Liver (tissue), 9 donors: ENCODE results near the gene NT5DC1. TPM values are rescaled to one million over a fixed set of nuclear protein-coding genes. Genes with fewer than 3 reads are reported as not detected.

Experiments used
- DNase-seq: peaks from one replicate; pipeline ENCODE4 v3.0.0-alpha.2; 2017; ENCODE audit warnings: low spot score
- H3K27ac ChIP-seq, 2 donors: one replicate each; pipeline ENCODE4 v1.7.0; 2013; ENCODE audit warnings: inconsistent platforms in 2 of 2, low read length in 2 of 2, control low read depth in 1 of 2, low read depth in 1 of 2, mild to moderate bottlenecking in 1 of 2
- H3K27me3 ChIP-seq, 4 donors: one replicate each; pipeline versions ENCODE4 v1.6.1 to v1.7.0; 2013; ENCODE audit warnings: low read length in 3 of 4, inconsistent platforms in 1 of 4, mild to moderate bottlenecking in 1 of 4, moderate library complexity in 1 of 4; ENCODE audit not compliant: control insufficient read depth in 4 of 4, insufficient read depth in 4 of 4
- H3K36me3 ChIP-seq, 4 donors: one replicate each; pipeline versions ENCODE4 v1.6.1 to v1.7.0; 2013; ENCODE audit warnings: low read length in 3 of 4, mild to moderate bottlenecking in 3 of 4, low read depth in 1 of 4, moderate library complexity in 1 of 4; ENCODE audit not compliant: control insufficient read depth in 4 of 4, insufficient read depth in 3 of 4
- H3K4me1 ChIP-seq, 4 donors: one replicate each; pipeline versions ENCODE4 v1.6.1 to v1.7.0; 2013; ENCODE audit warnings: low read length in 3 of 4, mild to moderate bottlenecking in 3 of 4, moderate library complexity in 1 of 4; ENCODE audit not compliant: control insufficient read depth in 4 of 4, insufficient read depth in 4 of 4
- H3K4me3 ChIP-seq, 3 donors: one replicate each; pipeline versions ENCODE4 v1.6.1 to v1.7.0; 2013; ENCODE audit warnings: low read length in 3 of 3, control low read depth in 1 of 3, low read depth in 1 of 3, mild to moderate bottlenecking in 1 of 3
- H3K9ac ChIP-seq, 2 donors: one replicate each; pipeline ENCODE4 v1.7.0; 2013; ENCODE audit warnings: low read length in 2 of 2, mild to moderate bottlenecking in 2 of 2, moderate library complexity in 2 of 2, control low read depth in 1 of 2, low read depth in 1 of 2
- H3K9me3 ChIP-seq, 4 donors: one replicate each; pipeline versions ENCODE4 v1.6.1 to v1.7.0; 2013; ENCODE audit warnings: low read length in 3 of 4; ENCODE audit not compliant: control insufficient read depth in 4 of 4
- EGR1 ChIP-seq, 2 donors: IDR thresholded peaks; 2 replicates each; pipeline ENCODE4 v1.6.1; 2016 to 2018; ENCODE audit warnings: antibody characterized with exemption in 2 of 2, low read depth in 2 of 2
- FOXA1 ChIP-seq: IDR thresholded peaks from 2 replicates; pipeline ENCODE4 v1.6.1; 2016; ENCODE audit warnings: antibody characterized with exemption
- FOXA2 ChIP-seq: IDR thresholded peaks from 2 replicates; pipeline ENCODE4 v1.6.1; 2016; ENCODE audit warnings: antibody characterized with exemption
- GABPA ChIP-seq, 2 donors: IDR thresholded peaks in 1 of 2; conservative IDR thresholded peaks in 1 of 2; 2 replicates each; pipeline ENCODE4 v1.6.1; 2016; ENCODE audit warnings: antibody characterized with exemption in 2 of 2, mild to moderate bottlenecking in 1 of 2, moderate library complexity in 1 of 2
- HNF4A ChIP-seq, 2 donors: conservative IDR thresholded peaks; 2 replicates each; pipeline ENCODE4 v1.6.1; 2016; ENCODE audit warnings: antibody characterized with exemption in 2 of 2, mild to moderate bottlenecking in 2 of 2
- HNF4G ChIP-seq: IDR thresholded peaks from 2 replicates; pipeline ENCODE4 v1.6.1; 2016; ENCODE audit warnings: antibody characterized with exemption
- JUND ChIP-seq, 2 donors: IDR thresholded peaks; 2 replicates each; pipeline ENCODE4 v1.6.1; 2016; ENCODE audit warnings: antibody characterized with exemption in 2 of 2
- NR2F2 ChIP-seq: IDR thresholded peaks from 2 replicates; pipeline ENCODE4 v1.6.1; 2016; ENCODE audit warnings: antibody characterized with exemption
- RAD21 ChIP-seq, 2 donors: IDR thresholded peaks; 2 replicates each; pipeline ENCODE4 v1.6.1; 2016; ENCODE audit warnings: antibody characterized with exemption in 2 of 2, mild to moderate bottlenecking in 2 of 2
- RXRA ChIP-seq, 2 donors: IDR thresholded peaks; 2 replicates each; pipeline ENCODE4 v1.6.1; 2017 to 2018; ENCODE audit warnings: antibody characterized with exemption in 2 of 2, mild to moderate bottlenecking in 1 of 2
- SP1 ChIP-seq: IDR thresholded peaks from 2 replicates; pipeline ENCODE4 v1.6.1; 2018; ENCODE audit warnings: antibody characterized with exemption, mild to moderate bottlenecking
- TAF1 ChIP-seq: conservative IDR thresholded peaks from 2 replicates; pipeline ENCODE4 v1.6.1; 2016; ENCODE audit warnings: antibody characterized with exemption, mild to moderate bottlenecking
- YY1 ChIP-seq: IDR thresholded peaks from 2 replicates; pipeline ENCODE4 v1.6.1; 2016; ENCODE audit warnings: antibody characterized with exemption, mild to moderate bottlenecking
- WGBS: extraction: QIAGEN DNeasy Blood & Tissue Kit; methylation state at CpG from one replicate; pipeline ENCODE4 v1.1.7; 2013; 5-methylcytosine and 5-hydroxymethylcytosine counted together
- polyA plus RNA-seq, 2 donors: library from polyadenylated mRNA; stranded (reverse) in 1 of 2; unstranded in 1 of 2; fragments of 200-250 nt in 1 of 2; fragments of >200 nt in 1 of 2; fragmentation: Nextera tagmentation in 1 of 2; extraction: Ambion mirVana in 1 of 2; gene quantifications; one replicate each; pipeline versions ENCODE4 v1.2.1 to v1.2.3, GENCODE V29; 2013 to 2015
- total RNA-seq, 2 donors: library from RNA; depleted of rRNA; stranded (reverse); fragments of >200 nt; gene quantifications; one replicate each; pipeline ENCODE4 v1.2.3, GENCODE V29; 2014
- TF ChIP-seq, protein P1 (sequence below): IDR thresholded peaks from 2 replicates; pipeline ENCODE4 v1.6.1; 2016; ENCODE audit warnings: antibody characterized with exemption
- TF ChIP-seq, protein P2 (sequence below): fragments of 150-350 bp; IDR thresholded peaks from 2 replicates; pipeline ENCODE4 v1.5.1; 2017; ENCODE audit warnings: improper control_type of control experiment, low read depth, low read length; ENCODE audit not compliant: missing input control
- TF ChIP-seq, protein P3 (sequence below): IDR thresholded peaks from 2 replicates; pipeline ENCODE4 v1.6.1; 2016; ENCODE audit warnings: antibody characterized with exemption
- TF ChIP-seq, protein P4 (sequence below): IDR thresholded peaks from 2 replicates; pipeline ENCODE4 v1.6.1; 2016; ENCODE audit warnings: antibody characterized with exemption
- TF ChIP-seq, protein P5 (sequence below): IDR thresholded peaks from 2 replicates; pipeline ENCODE4 v1.6.1; 2016; ENCODE audit warnings: antibody characterized with exemption, mild to moderate bottlenecking
- donor health status: healthy.
- donor health status: healthy.
- donor health status: healthy.
- donor health status: healthy.
- donor health status: healthy.

NT5DC1 gene
- total and polyA plus RNA-seq, 4 donors, result 10.4 to 31.4 (median 23.3) TPM

DNA sequence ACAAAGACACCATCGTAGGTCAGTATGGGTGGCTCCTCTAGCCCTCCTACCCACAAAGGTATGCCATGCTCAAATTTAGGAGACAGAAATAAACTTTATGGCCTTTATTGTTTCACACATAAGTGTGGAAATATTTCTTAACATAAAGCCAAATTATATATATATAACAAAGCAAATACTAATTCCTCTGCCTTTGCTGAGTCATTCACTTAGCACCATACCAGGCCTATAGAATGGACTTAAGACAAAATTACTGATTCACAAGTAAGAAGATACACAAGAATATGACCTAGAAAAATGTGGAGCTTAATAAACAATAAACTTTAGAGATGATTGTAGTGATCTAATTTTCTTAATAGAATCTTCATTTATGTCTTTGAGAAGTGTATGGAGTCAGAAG, 45.1 kb upstream of the NT5DC1 start:
- no peak for TF ChIP-seq JUND (IDR thresholded peaks at IDR 0.05)
- no peak for TF ChIP-seq SP1
- TF ChIP-seq, protein P1, sequence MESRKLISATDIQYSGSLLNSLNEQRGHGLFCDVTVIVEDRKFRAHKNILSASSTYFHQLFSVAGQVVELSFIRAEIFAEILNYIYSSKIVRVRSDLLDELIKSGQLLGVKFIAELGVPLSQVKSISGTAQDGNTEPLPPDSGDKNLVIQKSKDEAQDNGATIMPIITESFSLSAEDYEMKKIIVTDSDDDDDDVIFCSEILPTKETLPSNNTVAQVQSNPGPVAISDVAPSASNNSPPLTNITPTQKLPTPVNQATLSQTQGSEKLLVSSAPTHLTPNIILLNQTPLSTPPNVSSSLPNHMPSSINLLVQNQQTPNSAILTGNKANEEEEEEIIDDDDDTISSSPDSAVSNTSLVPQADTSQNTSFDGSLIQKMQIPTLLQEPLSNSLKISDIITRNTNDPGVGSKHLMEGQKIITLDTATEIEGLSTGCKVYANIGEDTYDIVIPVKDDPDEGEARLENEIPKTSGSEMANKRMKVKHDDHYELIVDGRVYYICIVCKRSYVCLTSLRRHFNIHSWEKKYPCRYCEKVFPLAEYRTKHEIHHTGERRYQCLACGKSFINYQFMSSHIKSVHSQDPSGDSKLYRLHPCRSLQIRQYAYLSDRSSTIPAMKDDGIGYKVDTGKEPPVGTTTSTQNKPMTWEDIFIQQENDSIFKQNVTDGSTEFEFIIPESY, result no peak
- TF ChIP-seq GABPA (IDR thresholded peaks at IDR 0.05 in 1 of 2, conservative IDR thresholded peaks at IDR 0.05 in 1 of 2), result no peak
- no peak for TF ChIP-seq RAD21 (IDR thresholded peaks at IDR 0.05)
- no peak for TF ChIP-seq RXRA (IDR thresholded peaks at IDR 0.05)
- TF ChIP-seq NR2F2, result no peak
- TF ChIP-seq YY1, result no peak
- no peak for TF ChIP-seq TAF1
- TF ChIP-seq, protein P2, sequence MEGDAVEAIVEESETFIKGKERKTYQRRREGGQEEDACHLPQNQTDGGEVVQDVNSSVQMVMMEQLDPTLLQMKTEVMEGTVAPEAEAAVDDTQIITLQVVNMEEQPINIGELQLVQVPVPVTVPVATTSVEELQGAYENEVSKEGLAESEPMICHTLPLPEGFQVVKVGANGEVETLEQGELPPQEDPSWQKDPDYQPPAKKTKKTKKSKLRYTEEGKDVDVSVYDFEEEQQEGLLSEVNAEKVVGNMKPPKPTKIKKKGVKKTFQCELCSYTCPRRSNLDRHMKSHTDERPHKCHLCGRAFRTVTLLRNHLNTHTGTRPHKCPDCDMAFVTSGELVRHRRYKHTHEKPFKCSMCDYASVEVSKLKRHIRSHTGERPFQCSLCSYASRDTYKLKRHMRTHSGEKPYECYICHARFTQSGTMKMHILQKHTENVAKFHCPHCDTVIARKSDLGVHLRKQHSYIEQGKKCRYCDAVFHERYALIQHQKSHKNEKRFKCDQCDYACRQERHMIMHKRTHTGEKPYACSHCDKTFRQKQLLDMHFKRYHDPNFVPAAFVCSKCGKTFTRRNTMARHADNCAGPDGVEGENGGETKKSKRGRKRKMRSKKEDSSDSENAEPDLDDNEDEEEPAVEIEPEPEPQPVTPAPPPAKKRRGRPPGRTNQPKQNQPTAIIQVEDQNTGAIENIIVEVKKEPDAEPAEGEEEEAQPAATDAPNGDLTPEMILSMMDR, result no peak
- no peak for TF ChIP-seq HNF4A (conservative IDR thresholded peaks at IDR 0.05)
- TF ChIP-seq, protein P3, sequence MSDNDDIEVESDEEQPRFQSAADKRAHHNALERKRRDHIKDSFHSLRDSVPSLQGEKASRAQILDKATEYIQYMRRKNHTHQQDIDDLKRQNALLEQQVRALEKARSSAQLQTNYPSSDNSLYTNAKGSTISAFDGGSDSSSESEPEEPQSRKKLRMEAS, result no peak
- TF ChIP-seq, protein P4, sequence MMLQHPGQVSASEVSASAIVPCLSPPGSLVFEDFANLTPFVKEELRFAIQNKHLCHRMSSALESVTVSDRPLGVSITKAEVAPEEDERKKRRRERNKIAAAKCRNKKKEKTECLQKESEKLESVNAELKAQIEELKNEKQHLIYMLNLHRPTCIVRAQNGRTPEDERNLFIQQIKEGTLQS, result no peak
- TF ChIP-seq FOXA1, result no peak
- no peak for TF ChIP-seq EGR1 (IDR thresholded peaks at IDR 0.05; ENCODE audit: low read depth in 2 of 2)
- TF ChIP-seq HNF4G, result no peak

DNA sequence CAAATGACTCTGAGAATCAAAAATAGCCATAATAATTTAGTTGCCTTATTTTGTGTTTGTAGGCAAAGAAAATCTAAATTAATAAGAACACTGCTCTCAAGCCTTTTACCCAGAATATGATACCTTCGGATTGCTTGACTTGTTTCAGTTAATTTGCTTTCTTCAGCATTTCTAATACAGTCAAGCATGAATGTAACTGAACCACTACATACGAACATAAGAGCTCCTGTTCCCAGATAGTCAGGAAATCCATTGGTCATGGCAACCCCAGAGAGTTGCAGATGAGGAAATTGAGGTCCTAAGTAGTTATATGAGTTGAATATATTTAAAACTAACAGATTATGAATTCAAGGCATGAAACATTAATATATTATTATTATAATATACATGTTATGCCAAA, 42.9 kb upstream of the NT5DC1 start:
- no peak overlapping the region for H3K9ac ChIP-seq
- H3K27ac ChIP-seq, result no peak overlapping the region
- no peaks in the 10 kb centered on the region for H3K9me3 ChIP-seq
- H3K4me3 ChIP-seq, result peak overlapping the region in 2 of 3 donors; percentile 34 to 40
- no peaks in the 10 kb centered on the region for H3K36me3 ChIP-seq
- peaks cover 4 to 42% (median 17%) of the 10 kb centered on the region in 4 donors for H3K4me1 ChIP-seq
- 32% methylated on average over 2 of the region's 2 CpGs for WGBS
- no peak for DNase-seq
- no peaks in the 10 kb centered on the region for H3K27me3 ChIP-seq
- no peak for TF ChIP-seq GABPA (IDR thresholded peaks at IDR 0.05 in 1 of 2, conservative IDR thresholded peaks at IDR 0.05 in 1 of 2)
- TF ChIP-seq NR2F2, result no peak
- TF ChIP-seq TAF1, result no peak
- no peak for TF ChIP-seq JUND (IDR thresholded peaks at IDR 0.05)
- no peak for TF ChIP-seq FOXA1
- TF ChIP-seq, protein P3, result no peak
- TF ChIP-seq RAD21 (IDR thresholded peaks at IDR 0.05), result no peak
- no peak for TF ChIP-seq EGR1 (IDR thresholded peaks at IDR 0.05; ENCODE audit: low read depth in 2 of 2)
- TF ChIP-seq HNF4A (conservative IDR thresholded peaks at IDR 0.05), result no peak
- no peak for TF ChIP-seq FOXA2
- no peak for TF ChIP-seq SP1
- TF ChIP-seq, protein P5, sequence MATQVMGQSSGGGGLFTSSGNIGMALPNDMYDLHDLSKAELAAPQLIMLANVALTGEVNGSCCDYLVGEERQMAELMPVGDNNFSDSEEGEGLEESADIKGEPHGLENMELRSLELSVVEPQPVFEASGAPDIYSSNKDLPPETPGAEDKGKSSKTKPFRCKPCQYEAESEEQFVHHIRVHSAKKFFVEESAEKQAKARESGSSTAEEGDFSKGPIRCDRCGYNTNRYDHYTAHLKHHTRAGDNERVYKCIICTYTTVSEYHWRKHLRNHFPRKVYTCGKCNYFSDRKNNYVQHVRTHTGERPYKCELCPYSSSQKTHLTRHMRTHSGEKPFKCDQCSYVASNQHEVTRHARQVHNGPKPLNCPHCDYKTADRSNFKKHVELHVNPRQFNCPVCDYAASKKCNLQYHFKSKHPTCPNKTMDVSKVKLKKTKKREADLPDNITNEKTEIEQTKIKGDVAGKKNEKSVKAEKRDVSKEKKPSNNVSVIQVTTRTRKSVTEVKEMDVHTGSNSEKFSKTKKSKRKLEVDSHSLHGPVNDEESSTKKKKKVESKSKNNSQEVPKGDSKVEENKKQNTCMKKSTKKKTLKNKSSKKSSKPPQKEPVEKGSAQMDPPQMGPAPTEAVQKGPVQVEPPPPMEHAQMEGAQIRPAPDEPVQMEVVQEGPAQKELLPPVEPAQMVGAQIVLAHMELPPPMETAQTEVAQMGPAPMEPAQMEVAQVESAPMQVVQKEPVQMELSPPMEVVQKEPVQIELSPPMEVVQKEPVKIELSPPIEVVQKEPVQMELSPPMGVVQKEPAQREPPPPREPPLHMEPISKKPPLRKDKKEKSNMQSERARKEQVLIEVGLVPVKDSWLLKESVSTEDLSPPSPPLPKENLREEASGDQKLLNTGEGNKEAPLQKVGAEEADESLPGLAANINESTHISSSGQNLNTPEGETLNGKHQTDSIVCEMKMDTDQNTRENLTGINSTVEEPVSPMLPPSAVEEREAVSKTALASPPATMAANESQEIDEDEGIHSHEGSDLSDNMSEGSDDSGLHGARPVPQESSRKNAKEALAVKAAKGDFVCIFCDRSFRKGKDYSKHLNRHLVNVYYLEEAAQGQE, result no peak
- TF ChIP-seq, protein P2, result no peak
- TF ChIP-seq HNF4G, result no peak

More for the DNA sequence above, 45.1 kb upstream of the NT5DC1 start:
- DNase-seq, result no peak
- Histone ChIP-seq H3K9ac (no peak overlapping the region), H3K4me1 (peaks cover 4 to 39% (median 12%) of the 10 kb centered on the region in 4 donors), H3K9me3 (no peaks in the 10 kb centered on the region), H3K36me3 (no peaks in the 10 kb centered on the region), H3K27ac (no peak overlapping the region), H3K4me3 (no peak overlapping the region), H3K27me3 (no peaks in the 10 kb centered on the region)
- WGBS, result 65% methylated on average over 1 of the region's 1 CpG
